CD14-positive monocyte (primary cell): Measurements from ENCODE around the gene PIP4K2A. TPM values are rescaled to one million over a fixed set of nuclear protein-coding genes. Genes with fewer than 3 reads are reported as not detected.
A peak's percentile ranks its signal among the peaks of the same experiment; 100 is the strongest.
"Not testable (repeated sequence)": the region's sequence is repeated elsewhere in the genome, so short reads cannot be mapped to it uniquely, and the experiment has no call there.

Experiments used
- DNase-seq, 3 donors: peaks; one replicate each; pipeline ENCODE4 v3.0.0-alpha.2; 2011 to 2022
- H2AFZ ChIP-seq: 2 replicates; pipeline ENCODE4 v1.6.0; 2012; ENCODE audit warnings: mild to moderate bottlenecking, low read depth, low read length, inconsistent platforms; ENCODE audit not compliant: insufficient read depth, poor library complexity, severe bottlenecking
- H3K27ac ChIP-seq, 2 donors: 1 replicate in 1 of 2; 2 replicates in 1 of 2; pipeline ENCODE4 v1.5.1; 2012 to 2013; ENCODE audit warnings: low read length in 2 of 2, control low read depth in 1 of 2, inconsistent platforms in 1 of 2, low read depth in 1 of 2, mild to moderate bottlenecking in 1 of 2
- H3K27me3 ChIP-seq, 2 donors: one replicate each; pipeline versions ENCODE4 v1.6.0 to v1.6.1; 2011 to 2013; ENCODE audit warnings: low read length in 2 of 2; ENCODE audit not compliant: control insufficient read depth in 2 of 2, insufficient read depth in 2 of 2
- H3K36me3 ChIP-seq, 2 donors: replicated peaks in 1 of 2; 1 replicate in 1 of 2; 2 replicates in 1 of 2; pipeline versions ENCODE4 v1.5.1 to v1.6.1; 2012 to 2013; ENCODE audit warnings: low read length in 2 of 2, control low read depth in 1 of 2, inconsistent platforms in 1 of 2, mild to moderate bottlenecking in 1 of 2; ENCODE audit not compliant: insufficient read depth in 2 of 2, control insufficient read depth in 1 of 2
- H3K4me1 ChIP-seq, 2 donors: 1 replicate in 1 of 2; 2 replicates in 1 of 2; pipeline versions ENCODE4 v1.5.1 to v1.6.1; 2012 to 2013; ENCODE audit warnings: low read length in 2 of 2, control low read depth in 1 of 2, inconsistent platforms in 1 of 2, mild to moderate bottlenecking in 1 of 2, moderate library complexity in 1 of 2; ENCODE audit not compliant: insufficient read depth in 2 of 2, control insufficient read depth in 1 of 2
- H3K4me2 ChIP-seq: replicated peaks from 2 replicates; pipeline ENCODE3; 2012; ENCODE audit warnings: low read length, moderate library complexity, mild to moderate bottlenecking; ENCODE audit not compliant: poor library complexity, severe bottlenecking; ENCODE audit errors: extremely low read depth
- H3K4me3 ChIP-seq, 3 experiments: fragments of 200-600 bp in 1 of 3; sonication (generic) in 1 of 3; replicated peaks in 1 of 3; 1 replicate in 2 of 3; 2 replicates in 1 of 3; pipeline ENCODE4 v1.5.1; 2011 to 2013; ENCODE audit warnings: low read length in 3 of 3, mild to moderate bottlenecking in 3 of 3, control low read depth in 2 of 3, low read depth in 2 of 3, inconsistent platforms in 1 of 3, moderate library complexity in 1 of 3
- H3K79me2 ChIP-seq: 2 replicates; pipeline ENCODE4 v1.6.0; 2012; ENCODE audit warnings: mild to moderate bottlenecking, control low read depth, inconsistent platforms, low read length, moderate library complexity; ENCODE audit not compliant: insufficient read depth
- H3K9ac ChIP-seq: 2 replicates; pipeline ENCODE4 v1.6.0; 2017; ENCODE audit warnings: low read length, mild to moderate bottlenecking; ENCODE audit not compliant: insufficient read depth, poor library complexity, severe bottlenecking
- H3K9me3 ChIP-seq, 2 donors: replicated peaks in 1 of 2; 1 replicate in 1 of 2; 2 replicates in 1 of 2; pipeline versions ENCODE4 v1.5.1 to v1.6.1; 2012 to 2013; ENCODE audit warnings: low read length in 2 of 2, control low read depth in 1 of 2; ENCODE audit not compliant: control insufficient read depth in 1 of 2, insufficient read depth in 1 of 2
- H4K20me1 ChIP-seq: 2 replicates; pipeline ENCODE4 v1.6.0; 2012; ENCODE audit warnings: mild to moderate bottlenecking, low read length, control low read depth, moderate library complexity; ENCODE audit not compliant: insufficient read depth
- H3K27ac Mint-ChIP-seq, 7 donors: one replicate each; pipeline ENCODE4 v1.8.0; 2020; ENCODE audit warnings: mild to moderate bottlenecking in 7 of 7, mixed read lengths in 7 of 7, moderate library complexity in 6 of 7, inconsistent platforms in 2 of 7
- H3K27me3 Mint-ChIP-seq, 3 donors: one replicate each; pipeline ENCODE4 v1.8.0; 2021 to 2022; ENCODE audit warnings: low read depth in 3 of 3, mild to moderate bottlenecking in 3 of 3, mixed read lengths in 3 of 3, moderate library complexity in 3 of 3, inconsistent platforms in 1 of 3
- H3K36me3 Mint-ChIP-seq, 2 donors: one replicate each; pipeline ENCODE4 v1.8.0; 2020; ENCODE audit warnings: mixed read lengths in 2 of 2, inconsistent platforms in 1 of 2, mild to moderate bottlenecking in 1 of 2
- H3K4me1 Mint-ChIP-seq: one replicate; pipeline ENCODE4 v1.8.0; 2020; ENCODE audit warnings: mild to moderate bottlenecking, mixed read lengths
- H3K4me3 Mint-ChIP-seq, 2 donors: one replicate each; pipeline ENCODE4 v1.8.0; 2020; ENCODE audit warnings: mild to moderate bottlenecking in 2 of 2, mixed read lengths in 2 of 2, moderate library complexity in 1 of 2
- H3K9me3 Mint-ChIP-seq, 7 donors: one replicate each; pipeline ENCODE4 v1.8.0; 2020 to 2022; ENCODE audit warnings: mixed read lengths in 7 of 7, mild to moderate bottlenecking in 6 of 7, moderate library complexity in 6 of 7, inconsistent platforms in 2 of 7
- WGBS: methylation state at CpG from one replicate; pipeline ENCODE4 v1.1.5; 2013; ENCODE audit warnings: missing lambda C conversion rate; ENCODE audit not compliant: insufficient coverage; 5-methylcytosine and 5-hydroxymethylcytosine counted together
- intact Hi-C, 2 donors: fragments of 100-400 bp; cut with micrococcal nuclease; formaldehyde crosslinking; loops; one replicate each; pipeline versions ENCODE4 v1.15.0 to v1.15.1; 2023
- polyA plus RNA-seq, 3 donors: library from polyadenylated mRNA; depleted of rRNA in 1 of 3; unstranded in 2 of 3; stranded (reverse) in 1 of 3; fragments of 300-500 nt in 2 of 3; fragments of >200 nt in 1 of 3; fragmentation: Illumina TruSeq in 2 of 3; gene quantifications; 1 replicate in 2 of 3; 2 replicates in 1 of 3; pipeline ENCODE4 v1.2.3, GENCODE V29; 2012 to 2021
- TF ChIP-seq, protein P1 (sequence below): fragments of 200-600 bp; IDR thresholded peaks from one replicate; pipeline ENCODE4 v1.8.0; 2022; ENCODE audit warnings: antibody characterized with exemption, mild to moderate bottlenecking

PIP4K2A gene
- polyA plus RNA-seq, 3 donors = 9.7 to 33.7 (median 16.6) TPM

DNA sequence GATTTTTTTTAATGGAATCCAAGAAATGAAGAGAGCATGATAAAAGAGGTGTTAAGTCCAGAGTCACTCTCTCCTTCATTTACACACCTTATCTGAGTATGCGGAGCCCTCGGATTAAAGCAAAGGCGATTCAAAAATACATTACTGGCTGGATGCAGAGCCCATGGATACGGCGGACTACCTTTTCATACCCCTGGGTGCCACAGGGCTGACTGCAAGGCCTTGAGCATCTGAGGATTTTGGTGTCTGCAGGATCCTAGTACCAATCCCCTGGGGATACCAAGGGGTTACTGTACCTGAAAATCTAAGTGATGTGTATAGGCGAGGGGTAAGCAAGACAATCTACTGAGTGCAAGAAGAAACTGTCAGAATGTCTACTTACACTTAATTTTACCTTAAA, 20.5 kb downstream of the PIP4K2A start:
- Histone ChIP-seq H3K79me2 (peaks cover 100% of the 10 kb centered on the region), H4K20me1 (peaks cover 97% of the 10 kb centered on the region), H3K4me2 (peak overlapping the region; percentile 42), H3K4me1 (peaks cover 34 to 49% of the 10 kb centered on the region in 2 donors), H3K27ac (peak overlapping the region in 1 of 2 donors; percentile 66), H2AFZ (no peak overlapping the region), H3K9ac (no peak overlapping the region), H3K36me3 (no peaks in the 10 kb centered on the region), H3K9me3 (no peaks in the 10 kb centered on the region), H3K4me3 (no peak overlapping the region), H3K27me3 (no peaks in the 10 kb centered on the region)
- H3K36me3 Mint-ChIP-seq = peaks cover 0 to 3% of the 10 kb centered on the region in 2 donors
- DNase-seq = no peak
- peaks cover 48% of the 10 kb centered on the region for H3K4me1 Mint-ChIP-seq
- peak overlapping the region; percentile 12 to 28 for H3K4me3 Mint-ChIP-seq
- intact Hi-C loops = no loop called here
- H3K27me3 Mint-ChIP-seq = peaks cover 0 to 2% (median 0%) of the 10 kb centered on the region in 3 donors
- H3K9me3 Mint-ChIP-seq = no peaks in the 10 kb centered on the region
- TF ChIP-seq, protein P1, sequence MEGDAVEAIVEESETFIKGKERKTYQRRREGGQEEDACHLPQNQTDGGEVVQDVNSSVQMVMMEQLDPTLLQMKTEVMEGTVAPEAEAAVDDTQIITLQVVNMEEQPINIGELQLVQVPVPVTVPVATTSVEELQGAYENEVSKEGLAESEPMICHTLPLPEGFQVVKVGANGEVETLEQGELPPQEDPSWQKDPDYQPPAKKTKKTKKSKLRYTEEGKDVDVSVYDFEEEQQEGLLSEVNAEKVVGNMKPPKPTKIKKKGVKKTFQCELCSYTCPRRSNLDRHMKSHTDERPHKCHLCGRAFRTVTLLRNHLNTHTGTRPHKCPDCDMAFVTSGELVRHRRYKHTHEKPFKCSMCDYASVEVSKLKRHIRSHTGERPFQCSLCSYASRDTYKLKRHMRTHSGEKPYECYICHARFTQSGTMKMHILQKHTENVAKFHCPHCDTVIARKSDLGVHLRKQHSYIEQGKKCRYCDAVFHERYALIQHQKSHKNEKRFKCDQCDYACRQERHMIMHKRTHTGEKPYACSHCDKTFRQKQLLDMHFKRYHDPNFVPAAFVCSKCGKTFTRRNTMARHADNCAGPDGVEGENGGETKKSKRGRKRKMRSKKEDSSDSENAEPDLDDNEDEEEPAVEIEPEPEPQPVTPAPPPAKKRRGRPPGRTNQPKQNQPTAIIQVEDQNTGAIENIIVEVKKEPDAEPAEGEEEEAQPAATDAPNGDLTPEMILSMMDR = no peak
- WGBS = 98% methylated on average over 5 of the region's 6 CpGs
- peak overlapping the region in 6 of 7 donors; percentile 54 to 73 (median 68) for H3K27ac Mint-ChIP-seq

DNA sequence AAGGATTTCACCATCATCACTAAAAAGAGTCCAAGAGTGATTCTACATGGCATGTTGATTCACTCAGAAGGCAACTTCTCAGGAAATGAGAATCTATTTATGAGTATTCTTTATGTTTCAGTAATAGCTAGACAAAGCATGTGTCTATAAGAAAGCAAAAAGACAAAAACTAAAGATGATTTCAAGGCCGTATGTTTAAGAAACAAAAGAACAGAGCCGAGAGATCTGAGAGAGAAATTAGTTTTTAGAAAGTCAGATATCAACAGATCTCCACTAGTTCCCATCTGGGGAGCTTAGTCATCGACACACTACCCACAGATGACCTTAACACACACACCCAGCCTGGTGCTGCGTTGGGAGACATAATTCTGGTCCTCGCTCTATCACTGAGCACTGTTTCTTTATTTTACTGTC, 21.0 kb downstream of the PIP4K2A start:
- peaks cover 100% of the 10 kb centered on the region for H3K79me2 ChIP-seq
- no peak overlapping the region for H2AFZ ChIP-seq
- H3K9ac ChIP-seq = no peak overlapping the region
- Mint-ChIP-seq H3K27me3 (peaks cover 0 to 2% (median 0%) of the 10 kb centered on the region in 3 donors), H3K9me3 (no peaks in the 10 kb centered on the region), H3K27ac (peak overlapping the region; percentile 54 to 76 (median 71)), H3K4me1 (peaks cover 48% of the 10 kb centered on the region), H3K4me3 (peak overlapping the region; percentile 12 to 30), H3K36me3 (peaks cover 0 to 3% of the 10 kb centered on the region in 2 donors)
- DNase-seq = peak; percentile 50 to 60 (median 56)
- intact Hi-C loops = no loop called here
- no peaks in the 10 kb centered on the region for H3K36me3 ChIP-seq
- peaks cover 34 to 49% of the 10 kb centered on the region in 2 donors for H3K4me1 ChIP-seq
- no peaks in the 10 kb centered on the region for H3K9me3 ChIP-seq
- no peak overlapping the region for H3K4me3 ChIP-seq
- peak overlapping the region in 1 of 2 donors; percentile 66 for H3K27ac ChIP-seq
- no peaks in the 10 kb centered on the region for H3K27me3 ChIP-seq
- H4K20me1 ChIP-seq = peaks cover 98% of the 10 kb centered on the region
- H3K4me2 ChIP-seq = peak overlapping the region; percentile 42
- TF ChIP-seq, protein P1 = no peak
- no CpG with 5 or more reads among the region's 5 CpGs for WGBS

DNA sequence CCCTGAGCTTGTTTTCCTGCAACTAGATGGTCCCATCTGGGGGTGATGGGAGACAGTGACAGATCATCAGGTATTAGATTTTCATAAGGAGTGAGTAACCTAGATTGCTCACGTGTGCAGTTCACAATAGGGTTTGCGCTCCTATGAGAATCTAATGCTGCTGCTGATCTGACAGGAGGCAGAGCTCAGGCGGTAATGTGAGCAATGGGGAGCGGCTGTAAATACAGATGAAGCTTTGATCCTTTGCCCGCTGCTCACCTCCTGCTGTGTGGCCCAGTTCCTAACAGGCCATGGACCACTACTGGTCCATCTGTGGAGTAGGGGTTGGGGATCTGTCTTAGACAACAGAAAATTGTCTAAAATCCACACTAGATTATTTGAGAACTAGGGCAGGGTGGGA, 22.3 kb downstream of the PIP4K2A start:
- H3K4me2 ChIP-seq, H3K9ac ChIP-seq, H3K4me3 Mint-ChIP-seq, H3K9me3 ChIP-seq, H3K36me3 ChIP-seq, intact Hi-C loops, H3K27me3 ChIP-seq, DNase-seq, H3K27ac ChIP-seq, H3K9me3 Mint-ChIP-seq, H3K27me3 Mint-ChIP-seq, H3K4me3 ChIP-seq, H2AFZ ChIP-seq, H3K36me3 Mint-ChIP-seq: not testable (repeated sequence)
- Mint-ChIP-seq H3K4me1 (peaks cover 49% of the 10 kb centered on the region), H3K27ac (peak overlapping the region in 3 of 7 donors; percentile 2 to 86 (median 46))
- Histone ChIP-seq H3K4me1 (peaks cover 34 to 49% of the 10 kb centered on the region in 2 donors), H4K20me1 (peaks cover 98% of the 10 kb centered on the region), H3K79me2 (peaks cover 100% of the 10 kb centered on the region)
- WGBS = 100% methylated on average over 4 of the region's 5 CpGs
